GM12875 (cell line): Measurements from ENCODE around the gene BCL2L13.
"Not testable (repeated sequence)": the region's sequence is repeated elsewhere in the genome, so short reads cannot be mapped to it uniquely, and the experiment has no call there.

Experiments
- H3K4me3 ChIP-seq: one replicate; pipeline ENCODE4 v1.5.1; 2011; ENCODE audit warnings: low read depth, low read length, control low read depth
- TF ChIP-seq, protein P1 (sequence below): IDR thresholded peaks from 2 replicates; pipeline ENCODE4 v1.5.1; 2011; ENCODE audit warnings: low read depth, mild to moderate bottlenecking, control low read depth, inconsistent platforms, low read length, moderate library complexity, borderline replicate concordance; ENCODE audit not compliant: insufficient read depth

Gene BCL2L13

DNA sequence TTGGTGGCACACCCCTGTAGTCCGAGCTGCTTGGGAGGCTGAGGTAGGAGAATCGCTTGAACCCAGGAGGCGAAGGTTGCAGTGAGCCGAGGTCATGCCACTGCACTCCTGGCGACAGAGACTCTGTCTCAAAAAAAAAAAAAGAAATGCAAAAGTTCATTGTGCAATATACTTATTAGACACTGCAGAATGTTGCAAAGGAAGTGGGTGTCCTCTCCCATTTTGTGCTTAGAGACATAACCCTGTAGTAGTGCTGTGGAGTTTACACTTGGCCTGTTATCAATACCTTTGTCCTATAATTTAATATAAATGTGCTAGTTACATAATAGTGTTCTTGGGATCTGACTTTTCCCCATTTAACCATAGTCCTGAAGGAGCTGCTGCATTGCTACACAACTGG is 9.4 kb downstream of the BCL2L13 start:
- H3K4me3 ChIP-seq, result no peak overlapping the region
- TF ChIP-seq, protein P1, sequence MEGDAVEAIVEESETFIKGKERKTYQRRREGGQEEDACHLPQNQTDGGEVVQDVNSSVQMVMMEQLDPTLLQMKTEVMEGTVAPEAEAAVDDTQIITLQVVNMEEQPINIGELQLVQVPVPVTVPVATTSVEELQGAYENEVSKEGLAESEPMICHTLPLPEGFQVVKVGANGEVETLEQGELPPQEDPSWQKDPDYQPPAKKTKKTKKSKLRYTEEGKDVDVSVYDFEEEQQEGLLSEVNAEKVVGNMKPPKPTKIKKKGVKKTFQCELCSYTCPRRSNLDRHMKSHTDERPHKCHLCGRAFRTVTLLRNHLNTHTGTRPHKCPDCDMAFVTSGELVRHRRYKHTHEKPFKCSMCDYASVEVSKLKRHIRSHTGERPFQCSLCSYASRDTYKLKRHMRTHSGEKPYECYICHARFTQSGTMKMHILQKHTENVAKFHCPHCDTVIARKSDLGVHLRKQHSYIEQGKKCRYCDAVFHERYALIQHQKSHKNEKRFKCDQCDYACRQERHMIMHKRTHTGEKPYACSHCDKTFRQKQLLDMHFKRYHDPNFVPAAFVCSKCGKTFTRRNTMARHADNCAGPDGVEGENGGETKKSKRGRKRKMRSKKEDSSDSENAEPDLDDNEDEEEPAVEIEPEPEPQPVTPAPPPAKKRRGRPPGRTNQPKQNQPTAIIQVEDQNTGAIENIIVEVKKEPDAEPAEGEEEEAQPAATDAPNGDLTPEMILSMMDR, result no peak

DNA sequence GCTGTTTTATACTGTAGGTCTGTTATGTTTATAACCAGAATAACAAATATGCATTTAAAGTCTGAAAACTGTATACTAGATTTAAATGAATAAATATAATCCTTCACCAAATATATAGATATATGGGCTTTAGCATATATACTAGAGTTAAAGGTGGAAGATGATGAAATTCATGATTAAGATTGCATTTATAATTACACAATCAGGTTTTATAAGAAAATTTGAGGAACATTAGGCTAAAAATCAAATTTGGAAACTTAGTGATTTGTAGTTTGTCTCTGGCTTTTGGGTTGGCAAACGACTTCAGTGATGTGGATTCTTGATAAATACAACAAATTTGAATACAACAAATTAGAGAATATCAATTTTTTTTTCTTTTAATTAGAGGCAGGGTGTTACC is 10.0 kb downstream of the BCL2L13 start:
- H3K4me3 ChIP-seq, result no peak overlapping the region
- TF ChIP-seq, protein P1, result no peak

DNA sequence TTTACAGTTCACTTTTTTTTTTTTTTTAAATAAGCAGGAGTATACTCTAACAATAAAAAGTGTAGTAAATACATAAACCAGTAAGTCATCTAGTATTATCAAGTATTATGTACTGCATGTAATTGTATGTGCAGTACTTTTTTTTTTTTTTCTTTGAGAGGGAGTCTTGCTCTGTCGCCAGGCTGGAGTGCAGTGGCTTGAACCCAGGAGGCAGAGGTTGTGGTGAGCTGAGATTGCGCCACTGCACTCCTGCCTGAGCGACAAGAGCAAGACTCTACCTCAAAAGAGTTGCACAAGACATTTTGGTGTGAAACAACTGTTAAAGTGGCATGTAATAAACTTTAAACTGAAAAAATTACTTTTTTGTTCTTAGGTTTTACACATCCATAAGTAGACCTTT is 16.7 kb downstream of the BCL2L13 start:
- TF ChIP-seq, protein P1, result no peak
- H3K4me3 ChIP-seq, result no peak overlapping the region

DNA sequence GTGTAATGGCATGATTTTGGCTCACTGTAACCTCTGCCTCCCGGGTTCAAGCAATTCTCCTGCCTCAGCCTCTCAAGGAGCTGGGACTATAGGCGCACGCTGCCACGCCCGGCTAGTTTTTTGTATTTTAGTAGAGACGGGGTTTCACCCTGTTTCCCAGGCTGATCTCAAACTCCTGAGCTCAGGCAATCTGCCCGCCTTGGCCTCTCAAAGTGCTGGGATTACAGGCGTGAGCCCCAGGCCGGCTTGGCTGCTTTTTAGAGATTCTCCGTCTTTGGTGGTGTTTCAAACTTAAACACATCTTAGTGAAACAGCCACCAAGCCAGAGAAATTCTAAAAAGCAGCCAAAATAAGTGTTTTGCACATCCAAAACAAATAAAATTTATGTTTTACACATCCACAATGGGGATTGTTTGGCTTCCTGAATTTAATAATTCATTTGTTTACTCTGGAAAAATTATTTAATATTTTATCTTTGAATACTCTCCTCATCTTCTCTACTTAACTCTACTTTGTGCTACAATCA is 18.4 kb downstream of the BCL2L13 start:
- TF ChIP-seq, protein P1, result no peak
- H3K4me3 ChIP-seq, result no peak overlapping the region

DNA sequence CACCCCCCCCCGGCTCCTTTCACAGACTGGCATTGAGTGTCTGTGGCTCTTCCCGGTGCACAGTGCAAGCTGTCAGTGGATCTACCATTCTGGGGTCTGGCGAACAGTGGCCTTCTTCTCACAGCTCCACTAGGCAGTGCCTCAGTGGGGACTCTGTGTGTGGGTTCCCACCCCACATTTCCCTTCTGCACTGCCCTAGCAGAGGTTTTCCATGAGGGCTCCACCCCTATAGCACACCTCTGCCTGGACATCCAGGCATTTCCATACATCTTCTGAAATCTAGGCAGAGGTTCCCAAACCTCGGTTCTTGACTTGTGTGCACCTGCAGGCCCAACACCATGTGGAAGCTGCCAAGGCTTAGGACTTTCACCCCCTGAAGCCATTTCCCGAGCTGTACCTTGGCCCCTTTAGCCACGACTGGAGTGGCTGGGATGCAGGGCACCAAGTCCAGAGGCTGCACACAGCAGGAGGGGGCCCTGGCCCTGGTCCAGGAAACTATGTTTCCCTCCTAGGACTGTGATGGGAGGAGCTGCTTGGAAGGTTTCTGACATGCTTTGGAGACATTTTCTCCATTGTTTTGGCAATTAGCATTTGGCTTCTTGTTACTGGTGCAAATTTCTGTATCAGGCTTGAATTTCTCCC is 26.0 kb downstream of the BCL2L13 start:
- H3K4me3 ChIP-seq, result no peak overlapping the region
- TF ChIP-seq, protein P1, result no peak

DNA sequence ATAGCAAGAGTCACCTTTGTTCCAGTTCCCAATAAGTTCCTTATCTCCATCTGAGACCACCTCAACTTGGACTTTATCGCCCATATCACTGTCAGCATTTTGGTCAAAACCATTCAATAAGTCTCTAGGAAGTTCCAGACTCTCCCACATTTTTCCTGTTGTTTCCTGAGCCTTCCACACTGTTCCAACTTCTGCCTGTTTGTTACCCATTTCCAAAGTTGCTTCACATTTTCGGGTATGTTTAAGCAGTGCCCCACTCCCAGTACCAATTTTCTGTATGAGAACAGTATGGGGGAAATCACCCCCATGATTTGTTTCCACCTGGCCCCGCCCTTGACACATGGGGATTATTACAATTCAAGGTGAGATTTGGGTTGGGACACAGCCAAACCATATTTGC is 26.7 kb downstream of the BCL2L13 start:
- TF ChIP-seq, protein P1, result no peak
- no peak overlapping the region for H3K4me3 ChIP-seq

DNA sequence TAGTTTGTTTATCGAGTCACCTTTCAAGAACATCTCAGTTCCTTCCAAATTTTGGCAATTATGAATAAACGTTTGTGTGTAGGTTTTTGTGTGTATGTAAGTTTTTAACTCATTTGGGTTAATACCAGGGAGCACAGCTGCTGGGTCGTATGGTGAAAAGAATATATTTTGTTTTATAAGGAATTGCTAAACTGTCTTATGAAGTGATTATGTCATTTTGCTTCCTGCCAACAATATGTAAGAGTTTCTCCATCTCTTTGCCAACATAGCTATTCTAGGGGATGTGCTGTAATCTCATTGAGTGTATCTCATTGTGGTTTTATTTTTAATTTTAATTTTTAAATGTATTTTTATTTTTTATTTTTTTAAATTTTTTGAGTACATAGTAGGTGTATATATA is 27.3 kb downstream of the BCL2L13 start:
- TF ChIP-seq, protein P1, result no peak
- H3K4me3 ChIP-seq, result no peak overlapping the region

DNA sequence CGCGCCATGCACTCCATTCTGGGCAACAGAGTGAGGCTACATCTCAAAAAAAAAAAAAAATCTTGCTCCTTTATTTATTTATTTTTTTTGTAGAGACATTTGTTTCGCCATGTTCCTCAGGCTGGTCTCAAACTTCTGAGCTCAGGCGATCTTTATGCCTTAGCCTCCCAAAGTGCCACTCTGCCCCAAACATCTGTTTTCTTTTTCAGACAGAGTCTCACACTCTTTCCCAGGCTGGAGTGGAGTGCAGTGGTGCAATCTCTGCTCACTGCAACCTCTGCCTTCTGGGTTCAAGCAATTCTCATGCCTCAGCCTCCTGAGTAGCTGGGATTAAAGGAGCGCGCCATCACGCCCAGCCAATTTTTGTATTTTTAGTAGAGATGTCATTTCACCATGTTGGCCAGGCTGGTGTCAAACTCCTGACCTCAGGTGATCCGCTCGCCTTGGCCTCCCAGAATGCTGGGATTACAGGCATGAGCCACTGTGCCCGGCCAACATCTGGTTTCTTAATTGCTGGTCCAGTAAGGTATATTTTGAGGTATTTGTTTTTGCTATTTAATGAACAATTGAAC is 33.0 kb downstream of the BCL2L13 start:
- not testable (repeated sequence) for H3K4me3 ChIP-seq
